TTC549 (cell line): ENCODE measurements around the gene HPF1.
A peak's percentile ranks its signal among the peaks of the same experiment; 100 is the strongest.
"Not testable (repeated sequence)": the region's sequence is repeated elsewhere in the genome, so short reads cannot be mapped to it uniquely, and the experiment has no call there.

ENCODE experiments used
- FAIRE-seq: peaks from 2 replicates; lab custom pipeline; 2012; peaks lifted over from hg19 to GRCh38; lab: Jason Lieb, UNC

HPF1 gene

GRCh38 chr4:169757575-169758184 lies at the start of gene HPF1:
Gene HPF1 (minus strand): TSS chr4:169757944. CDS start chr4:169757877, 67 bp downstream.
- peak; percentile 76 for FAIRE-seq

GRCh38 chr4:169806770-169807169 lies 49.0 kb upstream of the HPF1 start:
- not testable (repeated sequence) for FAIRE-seq

- FAIRE-seq = no peak
Measured at GRCh38 chr4:169803413-169803812, 45.7 kb upstream of the HPF1 start.

GRCh38 chr4:169802873-169803272 lies 45.1 kb upstream of the HPF1 start:
- FAIRE-seq = no peak

- no peak for FAIRE-seq
Measured at GRCh38 chr4:169800541-169800940, 42.8 kb upstream of the HPF1 start.

- no peak for FAIRE-seq
Measured at GRCh38 chr4:169799260-169799659, 41.5 kb upstream of the HPF1 start.

- no peak for FAIRE-seq
Measured at GRCh38 chr4:169795585-169795984, 37.8 kb upstream of the HPF1 start.

GRCh38 chr4:169791527-169792156 lies 33.9 kb upstream of the HPF1 start:
- FAIRE-seq = no peak

GRCh38 chr4:169791062-169791461 lies 33.3 kb upstream of the HPF1 start:
- FAIRE-seq = no peak

GRCh38 chr4:169774466-169775445 lies 17.0 kb upstream of the HPF1 start:
- no peak for FAIRE-seq

GRCh38 chr4:169773889-169774288 lies 16.1 kb upstream of the HPF1 start:
- no peak for FAIRE-seq

GRCh38 chr4:169771556-169772080 lies 13.9 kb upstream of the HPF1 start:
- FAIRE-seq = not testable (repeated sequence)

GRCh38 chr4:169770416-169770815 lies 12.7 kb upstream of the HPF1 start:
- no peak for FAIRE-seq

GRCh38 chr4:169768385-169768784 lies 10.6 kb upstream of the HPF1 start:
- FAIRE-seq = no peak

GRCh38 chr4:169766741-169767140 lies 9.0 kb upstream of the HPF1 start:
- FAIRE-seq = no peak

GRCh38 chr4:169765835-169766234 lies 8.1 kb upstream of the HPF1 start:
- no peak for FAIRE-seq

- no peak for FAIRE-seq
Measured at GRCh38 chr4:169761846-169762245, 4.1 kb upstream of the HPF1 start.

GRCh38 chr4:169758401-169758962 lies 738 bp upstream of the HPF1 start:
- no peak for FAIRE-seq

GRCh38 chr4:169756971-169757574 lies 671 bp downstream of the HPF1 start:
- no peak for FAIRE-seq

- no peak for FAIRE-seq
Measured at GRCh38 chr4:169745291-169745690, 12.5 kb downstream of the HPF1 start.

- FAIRE-seq = no peak
Measured at GRCh38 chr4:169744601-169745000, 13.1 kb downstream of the HPF1 start.

- no peak for FAIRE-seq
Measured at GRCh38 chr4:169741569-169741968, 16.2 kb downstream of the HPF1 start.
